WTC11 (cell line): Measurements from ENCODE around the gene WWOX. TPM values are rescaled to one million over a fixed set of nuclear protein-coding genes. Genes with fewer than 3 reads are reported as not detected.

Experiments used
- ATAC-seq: fragments of 200-7000 bp; cut with Tn5 transposase; 2 replicates; pipeline ENCODE4 v1.10.0; 2021; ENCODE audit warnings: mild to moderate bottlenecking, moderate library complexity
- CTCF ChIA-PET: fragments of 300-600 bp; sonication (Branson Sonifier 250); formaldehyde crosslinking; loops from one replicate; lab custom pipeline; 2021; ENCODE audit warnings: antibody characterized with exemption; lab: Charles Lee
- POLR2A ChIA-PET: fragments of 350-600 bp; sonication (Branson Sonifier 250); formaldehyde crosslinking; loops from one replicate; lab custom pipeline; 2021; ENCODE audit warnings: antibody characterized with exemption; lab: Charles Lee
- DNase-seq: peaks from one replicate; pipeline ENCODE4 v3.0.0; 2021; ENCODE audit warnings: low spot score
- H3K27ac Mint-ChIP-seq: 2 replicates; pipeline ENCODE4 v1.8.0; 2021; ENCODE audit warnings: mixed read lengths
- H3K27me3 Mint-ChIP-seq: 2 replicates; pipeline ENCODE4 v1.8.0; 2021; ENCODE audit warnings: low read depth, mild to moderate bottlenecking, moderate library complexity, mixed read lengths
- H3K36me3 Mint-ChIP-seq: 2 replicates; pipeline ENCODE4 v1.8.0; 2021; ENCODE audit warnings: mixed read lengths
- H3K4me1 Mint-ChIP-seq: 2 replicates; pipeline ENCODE4 v1.8.0; 2022; ENCODE audit warnings: mixed read lengths
- H3K4me3 Mint-ChIP-seq: 2 replicates; pipeline ENCODE4 v1.8.0; 2021; ENCODE audit warnings: mild to moderate bottlenecking, moderate library complexity, mixed read lengths
- H3K9me3 Mint-ChIP-seq: 2 replicates; pipeline ENCODE4 v1.8.0; 2021; ENCODE audit warnings: mixed read lengths
- AR ChIP-seq: fragments of 250-450 bp; sonication (Bioruptor Pico); IDR thresholded peaks from 2 replicates; pipeline ENCODE4 v1.9.0; 2021; ENCODE audit warnings: mild to moderate bottlenecking
- ATF3 ChIP-seq: sonication (generic); formaldehyde crosslinking; conservative IDR thresholded peaks from 2 replicates; pipeline ENCODE4 v1.8.1; 2022; ENCODE audit warnings: mild to moderate bottlenecking, missing genetic modification reagents
- CDX4 ChIP-seq: fragments of 250-450 bp; sonication (Bioruptor Pico); IDR thresholded peaks from 2 replicates; pipeline ENCODE4 v1.9.0; 2021; ENCODE audit warnings: moderate library complexity, mild to moderate bottlenecking, inconsistent platforms, borderline replicate concordance
- E2F4 ChIP-seq: sonication (generic); formaldehyde crosslinking; IDR thresholded peaks from 2 replicates; pipeline ENCODE4 v1.8.1; 2022; ENCODE audit warnings: low read depth, mild to moderate bottlenecking, moderate library complexity, missing genetic modification reagents, borderline replicate concordance
- FOXJ3 ChIP-seq: sonication (generic); formaldehyde crosslinking; IDR thresholded peaks from 2 replicates; pipeline ENCODE4 v1.9.0; 2021; ENCODE audit warnings: missing genetic modification reagents, mild to moderate bottlenecking, borderline replicate concordance
- GABPB1 ChIP-seq: sonication (generic); formaldehyde crosslinking; IDR thresholded peaks from 2 replicates; pipeline ENCODE4 v1.8.1; 2023; ENCODE audit warnings: mild to moderate bottlenecking, missing genetic modification reagents
- IRF1 ChIP-seq: sonication (generic); formaldehyde crosslinking; IDR thresholded peaks from 2 replicates; pipeline ENCODE4 v1.8.0; 2023; ENCODE audit warnings: missing genetic modification reagents
- KAT7 ChIP-seq: sonication (generic); formaldehyde crosslinking; IDR thresholded peaks from 2 replicates; pipeline ENCODE4 v1.8.1; 2023; ENCODE audit warnings: missing genetic modification reagents, mild to moderate bottlenecking, borderline replicate concordance
- MAX ChIP-seq: sonication (generic); formaldehyde crosslinking; IDR thresholded peaks from 2 replicates; pipeline ENCODE4 v1.8.0; 2022; ENCODE audit warnings: mild to moderate bottlenecking, missing genetic modification reagents
- NFATC4 ChIP-seq: fragments of 250-450 bp; sonication (Bioruptor Pico); IDR thresholded peaks from 2 replicates; pipeline ENCODE4 v1.9.0; 2021; ENCODE audit warnings: mild to moderate bottlenecking
- NR2C2 ChIP-seq: sonication (generic); formaldehyde crosslinking; IDR thresholded peaks from 2 replicates; pipeline ENCODE4 v1.8.0; 2022; ENCODE audit warnings: mild to moderate bottlenecking, missing genetic modification reagents
- OVOL2 ChIP-seq: fragments of 250-450 bp; sonication (Bioruptor Pico); IDR thresholded peaks from 2 replicates; pipeline ENCODE4 v1.9.0; 2021; ENCODE audit warnings: mild to moderate bottlenecking, borderline replicate concordance
- SOX15 ChIP-seq: fragments of 250-450 bp; sonication (Bioruptor Pico); IDR thresholded peaks from 2 replicates; pipeline ENCODE4 v1.9.0; 2021; ENCODE audit warnings: mild to moderate bottlenecking
- TCF7 ChIP-seq: sonication (generic); formaldehyde crosslinking; IDR thresholded peaks from 2 replicates; pipeline ENCODE4 v1.8.0; 2022; ENCODE audit warnings: mild to moderate bottlenecking, low read depth, missing genetic modification reagents, moderate library complexity
- TEAD4 ChIP-seq: sonication (generic); formaldehyde crosslinking; IDR thresholded peaks from 2 replicates; pipeline ENCODE4 v1.8.0; 2022; ENCODE audit warnings: mild to moderate bottlenecking, missing genetic modification reagents
- TP53 ChIP-seq: sonication (generic); formaldehyde crosslinking; IDR thresholded peaks from 2 replicates; pipeline ENCODE4 v1.8.1; 2023; ENCODE audit warnings: mild to moderate bottlenecking, missing genetic modification reagents
- ZBTB21 ChIP-seq: sonication (generic); formaldehyde crosslinking; IDR thresholded peaks from 2 replicates; pipeline ENCODE4 v1.8.1; 2023; ENCODE audit warnings: mild to moderate bottlenecking, missing genetic modification reagents, borderline replicate concordance
- ZNF138 ChIP-seq: sonication (generic); formaldehyde crosslinking; conservative IDR thresholded peaks from 2 replicates; pipeline ENCODE4 v1.8.1; 2022; ENCODE audit warnings: mild to moderate bottlenecking, moderate library complexity, missing genetic modification reagents
- ZNF532 ChIP-seq: fragments of 250-450 bp; sonication (Bioruptor Pico); IDR thresholded peaks from 2 replicates; pipeline ENCODE4 v1.9.0; 2021; ENCODE audit warnings: mild to moderate bottlenecking, borderline replicate concordance
- total RNA-seq: library from RNA; stranded (reverse); gene quantifications from 3 replicates; pipeline ENCODE4 v1.2.3, GENCODE V29; 2021

The WWOX gene
- total RNA-seq, 1 experiment from 2014 or later: 15.7 TPM

GRCh38 chr16:78970650-78971049 is 871.2 kb downstream of the WWOX start:
- TF ChIP-seq MAX (CRISPR knock-in tag) (no peak), AR (CRISPR knock-in tag) (no peak), TEAD4 (no peak), NFATC4 (no peak), ZBTB21 (CRISPR knock-in tag) (no peak), TP53 (CRISPR knock-in tag) (no peak), E2F4 (CRISPR knock-in tag) (no peak), IRF1 (CRISPR knock-in tag) (no peak), ZNF138 (CRISPR knock-in tag) (no peak), KAT7 (CRISPR knock-in tag) (no peak), NR2C2 (CRISPR knock-in tag) (no peak), OVOL2 (CRISPR knock-in tag) (no peak), GABPB1 (CRISPR knock-in tag) (no peak), SOX15 (CRISPR knock-in tag) (no peak), ATF3 (no peak), CDX4 (no peak), ZNF532 (CRISPR knock-in tag) (no peak), TCF7 (CRISPR knock-in tag) (no peak), FOXJ3 (CRISPR knock-in tag) (no peak)
- H3K4me3 Mint-ChIP-seq: no peak overlapping the region
- ChIA-PET CTCF (interaction anchor here (0.7 to 1.0 kb wide), 2 partner anchors 18 to 248 kb away, joined by 3 read pairs; no protein-coding TSS in a partner anchor), POLR2A (no interaction called here)
- H3K27ac Mint-ChIP-seq: no peak overlapping the region
- peaks cover 2% of the 10 kb centered on the region for H3K9me3 Mint-ChIP-seq
- ATAC-seq (no peak), DNase-seq (no peak)
- H3K27me3 Mint-ChIP-seq: no peaks in the 10 kb centered on the region; the same call in 1 of the 2 replicates
- peaks cover 53% of the 10 kb centered on the region for H3K4me1 Mint-ChIP-seq
- no peaks in the 10 kb centered on the region; the same call in 1 of the 2 replicates for H3K36me3 Mint-ChIP-seq
